Testis (tissue), 2 donors: ENCODE data around the gene CD164L2.

Source experiments
- CTCF ChIP-seq, 3 experiments: fragments of 450-650 bp in 2 of 3; fragments of 200-600 bp in 1 of 3; sonication (generic) in 1 of 3; IDR thresholded peaks; one replicate each; pipeline ENCODE4 v1.5.1; 2016 to 2019; ENCODE audit warnings: antibody characterized with exemption in 3 of 3, mild to moderate bottlenecking in 2 of 3, moderate library complexity in 1 of 3
- POLR2A ChIP-seq: fragments of 450-650 bp; IDR thresholded peaks from one replicate; pipeline ENCODE4 v1.6.1; 2017; ENCODE audit warnings: antibody characterized with exemption, mild to moderate bottlenecking, moderate library complexity

GRCh38 chr1:27353629-27354028 lies 29.5 kb downstream of the CD164L2 start:
- TF ChIP-seq CTCF (IDR thresholded peaks at IDR 0.05) (no peak), POLR2A (no peak)
